GM12892 (cell line): Measurements from ENCODE around the gene MDH1B.

ENCODE experiments used
- POLR2A ChIP-seq: IDR thresholded peaks from 2 replicates; pipeline ENCODE4 v1.6.1; 2011; ENCODE audit warnings: low read depth, low read length, control low read depth
- POLR2AphosphoS5 ChIP-seq: IDR thresholded peaks from 2 replicates; pipeline ENCODE4 v1.6.1; 2011; ENCODE audit warnings: low read depth, low read length, control low read depth
- TAF1 ChIP-seq: IDR thresholded peaks from 2 replicates; pipeline ENCODE4 v1.6.1; 2011; ENCODE audit warnings: low read depth, mild to moderate bottlenecking, control low read depth, low read length, borderline replicate concordance

GRCh38 chr2:206723288-206723687 is 41.8 kb downstream of the MDH1B start:
- TF ChIP-seq POLR2A: no peak
- TF ChIP-seq POLR2AphosphoS5: no peak
- no peak for TF ChIP-seq TAF1
